CD4-positive, alpha-beta T cell treated with Interleukin-17A for 1 hour (primary cell): ENCODE data around the gene LMAN2L.

Experiments
- DNase-seq: peaks from one replicate; pipeline ENCODE4 v3.0.0-alpha.2; 2020

LMAN2L gene

DNA sequence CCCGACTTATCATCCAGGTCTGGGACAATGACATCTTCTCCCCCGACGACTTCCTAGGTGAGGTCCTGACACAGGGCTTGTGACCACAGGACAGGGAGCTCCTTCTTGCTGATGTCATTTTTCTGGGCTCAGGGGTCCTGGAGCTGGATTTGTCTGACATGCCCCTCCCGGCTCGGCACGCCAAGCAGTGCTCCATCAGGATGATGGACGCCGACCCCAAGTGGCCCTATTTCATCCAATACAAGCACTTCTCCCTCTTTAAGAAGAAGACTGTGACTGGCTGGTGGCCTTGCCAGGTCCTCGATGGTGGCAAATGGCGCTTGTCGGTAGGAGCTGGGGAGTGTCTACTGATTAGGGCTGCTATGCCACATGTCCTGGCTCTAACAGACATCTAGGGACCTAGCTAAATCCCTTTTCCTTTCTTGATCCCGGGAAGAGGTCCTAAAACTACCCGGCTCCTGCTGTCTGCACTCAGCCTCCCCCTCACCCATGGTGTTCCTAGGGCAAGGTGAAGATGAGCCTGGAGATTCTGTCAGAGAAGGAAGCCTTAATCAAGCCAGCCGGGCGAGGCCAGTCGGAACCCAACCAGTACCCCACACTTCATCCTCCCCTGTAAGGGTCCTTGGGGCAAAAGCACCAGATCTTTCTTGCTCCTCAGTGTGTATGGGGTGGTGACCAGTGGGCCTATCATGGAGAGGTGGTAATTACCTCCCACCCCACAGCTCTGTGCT is 36.7 kb downstream of the LMAN2L start:
- no peak for DNase-seq

DNA sequence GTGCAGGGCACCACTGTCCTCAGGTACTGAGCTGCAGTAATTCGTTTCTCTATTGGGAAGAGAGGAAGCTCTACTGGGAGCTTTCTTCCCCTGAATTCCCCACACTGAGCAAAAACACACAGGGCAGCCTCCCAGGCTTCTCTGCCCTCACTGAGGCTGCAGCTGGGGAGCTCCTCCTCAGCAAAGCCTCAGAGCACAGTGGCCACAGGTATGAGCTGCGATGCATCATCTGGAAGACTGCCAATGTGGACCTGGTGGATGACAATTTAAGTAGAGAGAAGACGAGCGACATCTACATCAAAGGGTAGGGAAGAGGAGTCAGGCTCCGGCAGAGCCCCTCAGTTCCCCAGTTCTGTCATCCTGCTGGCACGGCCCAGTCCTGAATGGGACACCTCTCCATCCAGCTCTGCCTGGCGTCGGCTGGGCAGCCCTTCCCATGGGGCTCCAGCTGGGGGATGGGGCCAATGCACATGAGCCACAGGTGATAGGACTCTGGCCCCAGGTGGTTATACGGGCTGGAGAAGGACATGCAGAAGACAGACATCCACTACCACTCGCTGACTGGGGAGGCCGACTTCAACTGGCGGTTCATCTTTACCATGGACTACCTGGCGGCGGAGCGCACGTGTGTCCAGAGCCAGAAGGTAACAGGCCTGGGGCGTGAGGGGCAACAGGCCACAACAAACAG is 37.6 kb downstream of the LMAN2L start:
- no peak for DNase-seq

DNA sequence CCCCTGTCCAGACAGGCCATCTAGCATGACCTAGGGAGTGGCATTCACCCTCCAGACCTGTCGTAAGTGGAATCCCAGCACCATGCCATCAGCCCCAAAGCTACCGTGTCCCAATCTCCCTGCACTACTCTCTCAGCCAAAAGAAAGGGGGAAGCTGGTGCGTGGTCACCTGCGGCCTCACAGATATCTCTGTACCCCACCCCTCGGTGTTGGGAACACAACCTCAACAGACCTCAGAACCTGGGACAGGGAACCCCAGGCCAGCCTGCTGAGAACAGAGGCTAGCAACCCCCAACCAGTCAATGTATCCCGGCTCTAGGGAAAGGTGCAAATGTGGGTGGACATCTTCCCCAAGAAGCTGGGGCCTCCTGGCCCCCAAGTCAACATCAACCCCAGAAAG is 38.2 kb downstream of the LMAN2L start:
- no peak for DNase-seq

DNA sequence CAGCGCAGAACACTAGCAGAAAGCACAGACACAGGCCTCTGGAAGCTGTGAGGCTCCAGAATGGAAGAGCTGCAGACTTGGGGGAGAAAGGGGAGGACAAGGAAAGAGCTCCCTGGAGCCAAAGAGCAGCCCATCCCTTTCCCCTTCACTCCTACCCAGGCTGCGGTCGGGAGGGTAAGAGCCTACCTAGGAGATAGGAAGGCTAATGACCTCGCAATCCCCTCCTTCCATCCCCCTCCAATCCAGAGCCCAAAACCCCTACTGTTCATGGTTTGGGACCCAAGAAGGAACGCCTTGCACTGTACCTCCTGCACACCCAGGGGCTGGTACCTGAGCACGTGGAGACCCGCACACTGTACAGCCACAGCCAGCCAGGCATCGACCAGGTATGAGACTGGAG is 39.8 kb downstream of the LMAN2L start:
- no peak for DNase-seq

DNA sequence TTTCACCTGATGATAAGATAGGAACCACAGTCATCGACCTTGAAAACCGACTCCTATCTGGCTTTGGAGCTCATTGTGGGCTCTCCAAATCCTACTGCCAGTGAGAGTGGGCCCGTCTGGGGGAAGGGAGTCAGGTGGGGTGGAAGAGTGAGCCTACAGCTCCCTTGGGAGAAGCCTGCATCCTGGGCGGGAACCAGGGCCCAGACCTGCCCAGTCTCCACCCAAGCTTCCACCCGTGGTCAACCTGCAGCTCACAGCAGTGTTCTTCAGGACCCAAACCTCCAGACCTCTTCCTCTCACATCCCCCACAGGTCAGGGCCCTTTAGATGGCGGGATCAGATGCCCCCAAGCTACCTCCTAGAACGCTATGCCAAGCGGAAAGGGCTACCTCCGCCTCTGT is 40.2 kb downstream of the LMAN2L start:
- no peak for DNase-seq

DNA sequence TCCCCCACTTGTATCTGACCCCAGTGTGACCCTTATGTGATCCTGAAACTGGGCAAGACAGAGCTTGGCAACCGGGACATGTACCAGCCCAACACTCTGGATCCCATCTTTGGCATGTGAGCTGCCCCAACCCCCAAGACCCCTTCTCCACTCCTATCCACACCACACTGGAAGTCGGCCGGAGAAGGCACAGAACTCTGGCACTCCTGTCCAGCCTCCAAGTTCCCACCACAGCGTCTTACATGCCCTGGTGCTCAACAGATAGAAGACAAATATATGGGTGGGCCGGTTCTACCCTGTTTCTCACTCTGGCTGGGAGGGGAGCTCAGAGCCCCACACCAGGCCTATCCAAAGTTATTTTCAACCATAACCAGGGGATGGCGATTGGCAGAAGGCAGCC is 40.8 kb downstream of the LMAN2L start:
- no peak for DNase-seq

DNA sequence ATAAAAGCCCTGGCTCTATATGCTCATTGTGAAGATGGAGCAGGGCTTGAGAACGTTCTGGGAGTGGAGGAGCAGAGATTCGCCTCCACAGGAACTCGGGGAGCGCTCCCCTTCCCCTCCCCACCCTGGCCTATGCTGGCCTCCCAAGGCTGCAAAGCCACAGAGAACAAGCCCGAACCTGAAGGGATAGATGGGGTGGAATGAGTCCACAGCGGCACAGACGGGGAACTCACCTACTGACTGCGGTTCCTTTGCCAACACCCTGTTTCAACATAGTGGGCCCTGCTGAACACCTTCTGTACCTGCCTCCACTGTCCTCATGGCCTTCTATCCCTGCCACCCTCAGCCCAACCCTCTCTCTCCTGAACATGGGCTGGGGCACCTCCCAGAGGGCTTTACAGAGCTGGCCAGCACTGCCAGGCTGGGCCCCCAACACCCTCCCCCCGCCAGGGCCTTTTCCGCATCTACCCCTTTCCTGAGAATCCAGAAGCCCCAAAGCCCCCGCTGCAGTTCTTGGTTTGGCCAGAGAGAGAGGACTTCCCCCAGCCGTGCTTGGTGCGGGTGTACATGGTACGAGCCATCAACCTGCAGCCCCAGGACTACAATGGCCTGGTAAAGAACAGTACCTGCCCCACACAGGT is 41.5 kb downstream of the LMAN2L start:
- no peak for DNase-seq

DNA sequence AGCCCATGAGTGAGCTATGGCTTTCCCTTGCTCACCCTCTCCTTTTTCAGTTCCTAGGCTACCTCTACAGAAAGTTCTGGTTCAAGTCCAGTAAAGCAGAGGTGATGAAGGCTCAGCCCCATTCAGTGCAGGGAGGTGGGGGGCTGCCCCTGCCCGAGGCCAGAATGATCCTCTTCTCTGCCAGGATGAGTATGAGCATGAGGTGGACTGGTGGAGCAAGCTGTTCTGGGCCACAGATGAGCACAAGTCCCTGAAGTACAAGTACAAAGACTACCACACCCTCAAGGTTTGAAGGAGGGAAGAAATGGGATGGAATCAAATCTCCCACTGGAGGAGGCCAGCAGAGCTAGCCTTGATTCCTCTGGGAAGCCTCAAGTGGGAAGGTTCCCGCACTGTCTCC is 42.4 kb downstream of the LMAN2L start:
- no peak for DNase-seq

DNA sequence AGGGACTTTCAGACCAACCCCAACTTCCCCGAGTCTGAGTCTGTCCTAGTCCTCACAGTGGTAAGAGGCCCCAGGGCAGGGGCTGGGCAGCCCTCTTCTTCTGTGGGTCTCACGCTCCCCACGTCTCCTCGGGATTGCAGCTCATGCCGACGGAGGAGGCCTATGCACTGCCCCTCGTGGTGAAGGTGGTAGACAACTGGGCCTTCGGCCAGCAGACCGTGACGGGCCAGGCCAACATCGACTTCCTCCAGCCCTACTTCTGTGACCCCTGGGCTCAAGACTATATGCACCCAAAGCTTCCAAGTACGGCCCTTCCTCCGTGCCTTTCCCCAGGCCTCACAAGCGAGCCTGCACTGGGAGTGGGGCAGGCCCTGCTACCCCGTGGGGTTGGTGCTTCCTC is 44.3 kb downstream of the LMAN2L start:
- DNase-seq, result no peak

DNA sequence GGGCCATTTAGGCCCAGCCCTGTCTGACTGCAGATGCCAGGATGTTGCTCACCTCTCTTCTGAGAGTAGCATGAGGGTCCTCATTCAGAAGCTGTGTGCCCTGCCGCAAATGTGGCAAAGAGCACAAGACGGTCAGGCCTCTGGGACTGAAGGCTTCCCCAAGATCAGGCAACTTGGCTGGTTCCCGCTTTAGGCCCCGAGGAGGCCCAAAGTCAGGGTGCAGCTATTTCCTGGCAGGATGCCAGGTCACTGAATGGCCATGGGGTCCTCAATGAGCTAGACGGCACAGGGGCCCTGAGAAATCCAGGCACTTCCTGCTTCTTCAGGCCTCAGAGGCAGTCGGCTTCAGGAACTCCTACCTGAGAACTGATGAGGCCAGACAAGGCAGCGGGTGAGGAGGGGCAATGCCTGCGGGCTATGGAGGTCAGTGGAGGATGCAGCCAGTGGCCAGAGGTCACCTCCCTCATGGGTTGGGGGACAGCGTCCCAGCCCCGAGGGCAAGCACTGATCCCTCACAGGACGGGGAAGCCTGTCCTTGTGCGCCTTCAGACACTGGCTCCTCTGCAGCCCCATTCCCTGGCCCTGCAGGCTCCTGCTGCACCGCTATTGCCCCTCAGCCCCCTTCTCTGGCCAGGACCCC is 44.9 kb downstream of the LMAN2L start:
- no peak for DNase-seq

DNA sequence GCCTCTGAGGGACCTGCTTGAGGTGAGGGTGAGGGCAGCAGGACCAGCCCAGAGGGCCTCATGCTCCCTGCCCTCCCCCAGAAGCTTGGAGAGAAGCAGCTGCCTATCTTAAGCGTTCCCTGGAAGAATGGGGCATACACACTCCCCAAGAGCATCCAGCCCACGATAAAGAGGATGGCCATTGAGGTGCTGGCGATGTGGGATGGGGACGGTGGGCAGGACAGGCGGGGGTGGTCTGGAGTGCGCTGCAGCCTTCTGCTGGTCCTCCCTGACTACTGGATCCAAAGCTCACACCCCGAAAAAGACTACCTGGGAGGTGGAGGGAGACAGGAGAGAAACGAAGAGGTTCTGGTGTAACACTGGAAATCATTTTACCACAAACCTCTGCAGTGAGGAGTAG is 45.6 kb downstream of the LMAN2L start:
- no peak for DNase-seq

DNA sequence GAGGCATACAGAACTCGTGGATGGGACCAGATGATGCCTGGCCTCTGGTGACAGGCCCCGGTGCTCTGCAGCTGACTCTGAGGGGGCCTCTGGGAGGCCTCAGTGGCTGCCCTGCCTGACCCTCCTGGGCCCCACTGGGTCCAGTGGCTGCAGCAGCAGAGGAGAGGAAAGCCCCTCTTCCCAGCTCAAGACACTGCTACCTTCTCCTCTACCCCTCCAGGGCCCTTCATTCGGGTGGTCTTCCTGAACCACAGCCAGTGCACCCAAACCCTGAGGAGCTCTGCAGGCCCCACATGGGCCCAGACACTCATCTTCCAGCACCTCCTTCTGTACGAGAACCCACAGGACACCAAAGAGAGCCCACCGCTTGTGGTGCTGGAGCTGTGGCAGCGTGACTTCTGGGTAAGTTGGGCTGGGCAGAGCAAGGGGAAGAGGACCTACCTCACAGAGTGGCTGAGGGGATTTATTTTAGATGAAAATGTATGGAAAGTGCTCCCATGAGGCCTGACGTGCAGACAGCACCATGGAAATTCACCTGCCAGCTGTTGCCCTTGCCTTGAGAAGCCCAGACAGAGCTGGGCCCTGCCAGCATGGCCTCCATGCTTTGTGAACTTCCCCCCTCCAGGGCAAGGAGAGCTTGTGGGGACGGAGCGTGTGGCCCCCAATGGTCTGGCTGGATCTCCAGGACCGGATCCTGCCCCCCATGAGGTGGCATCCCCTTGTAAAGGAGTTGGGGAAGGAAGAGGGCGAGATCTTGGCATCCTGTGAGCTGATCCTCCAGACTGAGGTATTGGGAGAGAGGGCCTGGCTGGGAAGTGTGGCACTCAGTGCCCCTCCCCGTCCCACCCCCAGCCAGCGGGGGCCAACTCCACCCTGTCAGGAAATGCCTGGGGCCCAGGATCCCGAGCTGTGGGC is 46.3 kb downstream of the LMAN2L start:
- no peak for DNase-seq

DNA sequence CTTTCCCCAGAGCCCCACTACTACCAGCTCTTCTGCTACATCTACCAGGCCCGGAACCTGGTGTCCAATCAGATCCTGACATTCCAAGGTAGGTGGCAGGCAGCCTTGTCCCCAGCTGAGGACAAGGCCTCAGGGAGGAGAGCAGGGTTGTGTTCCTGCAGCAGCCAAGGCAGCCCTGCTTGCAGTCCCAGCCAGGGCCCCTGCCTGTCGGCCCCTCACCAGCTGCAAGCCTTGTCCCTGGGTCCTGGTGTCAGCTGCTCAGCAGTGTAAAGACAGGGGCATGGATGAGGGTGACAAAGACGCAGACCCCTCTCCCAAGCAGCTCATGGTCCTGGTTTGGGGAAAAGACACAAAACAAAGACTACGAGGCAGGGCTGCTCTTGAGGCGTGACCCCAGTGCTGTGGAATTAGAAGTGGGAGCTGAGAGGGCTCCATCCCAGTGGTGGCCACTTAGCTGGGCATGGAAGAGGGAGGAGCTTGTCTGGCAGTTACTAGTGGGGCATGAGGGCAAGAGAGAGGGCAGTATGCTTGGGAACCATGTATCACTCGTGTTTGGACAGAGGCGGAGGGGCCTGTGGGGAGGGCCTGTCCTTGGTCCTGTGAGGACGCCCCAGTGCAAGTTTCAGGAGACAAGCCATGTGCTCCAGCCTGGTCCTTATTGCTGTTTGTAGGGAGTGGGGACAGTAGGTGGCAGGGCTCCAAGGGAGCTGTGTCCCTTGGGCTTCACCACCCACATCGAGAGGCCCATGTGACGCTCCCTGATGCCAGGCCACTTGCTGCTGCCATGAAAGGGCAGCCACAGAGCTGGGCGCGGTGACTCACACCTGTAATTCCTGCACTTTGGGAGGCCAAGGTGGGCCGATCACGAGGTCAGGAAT is 47.5 kb downstream of the LMAN2L start:
- no peak for DNase-seq

DNA sequence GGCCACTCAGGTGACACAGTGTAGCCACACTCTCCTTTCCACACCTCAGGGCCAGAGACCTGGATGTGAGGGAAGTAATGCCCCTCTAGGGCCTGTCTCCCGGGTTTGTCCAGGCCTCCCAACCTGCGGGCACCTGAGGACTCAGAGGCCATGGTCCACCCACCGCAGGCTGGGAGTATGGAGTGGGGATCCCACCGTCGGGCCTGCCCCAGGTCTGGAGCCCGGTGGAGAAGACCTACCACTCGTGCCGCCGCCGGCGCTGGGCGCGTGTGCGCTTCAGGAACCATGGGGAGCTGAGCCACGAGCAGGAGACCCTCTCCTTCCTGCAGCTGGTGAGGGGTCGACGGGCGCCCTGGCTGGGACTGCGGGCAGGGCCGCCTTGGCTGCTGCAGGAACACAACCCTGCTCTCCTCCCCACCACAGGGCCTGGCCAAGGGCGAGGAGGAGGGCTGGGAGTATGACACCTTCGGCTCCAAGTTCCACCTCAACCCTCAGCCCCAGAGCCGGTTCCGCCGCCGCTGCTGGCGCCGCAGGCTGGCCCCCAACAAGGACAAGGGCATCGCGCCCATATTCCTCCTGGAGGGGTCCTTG is 48.7 kb downstream of the LMAN2L start:
- no peak for DNase-seq

DNA sequence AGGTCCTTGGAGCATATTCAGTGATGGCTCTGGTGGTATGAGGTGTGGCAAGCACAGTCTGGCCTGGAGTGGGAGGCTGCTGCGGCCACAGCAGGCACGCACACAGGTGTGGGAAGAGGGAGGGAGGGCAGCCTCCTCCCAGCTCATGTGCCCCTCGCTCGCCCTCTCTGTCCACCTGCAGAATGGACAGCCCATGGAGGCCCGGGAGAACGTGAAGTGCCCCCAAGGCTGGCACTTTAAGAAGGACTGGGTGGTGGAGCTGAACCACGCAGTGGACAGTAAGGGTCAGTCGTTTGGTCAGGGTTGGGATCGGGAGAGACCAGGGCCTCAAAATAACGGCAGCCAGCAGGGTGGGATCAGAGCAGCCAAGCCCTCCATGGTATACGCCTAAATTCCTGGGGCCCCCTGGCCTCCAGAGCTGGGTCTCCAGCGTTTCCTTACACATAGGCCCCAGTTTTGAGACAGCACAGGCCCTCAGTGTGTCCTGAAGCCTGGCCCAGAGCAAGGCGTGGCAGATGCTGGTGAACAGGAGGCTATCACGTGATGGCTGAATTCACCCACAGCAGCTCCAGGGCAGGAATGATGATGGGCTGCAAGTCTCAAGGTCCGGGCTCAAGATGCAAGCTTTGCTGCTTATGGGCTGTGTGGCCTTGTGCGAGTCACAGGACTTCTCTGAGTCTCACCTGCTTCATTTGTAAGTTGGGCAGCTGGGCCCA is 49.4 kb downstream of the LMAN2L start:
- no peak for DNase-seq

DNA sequence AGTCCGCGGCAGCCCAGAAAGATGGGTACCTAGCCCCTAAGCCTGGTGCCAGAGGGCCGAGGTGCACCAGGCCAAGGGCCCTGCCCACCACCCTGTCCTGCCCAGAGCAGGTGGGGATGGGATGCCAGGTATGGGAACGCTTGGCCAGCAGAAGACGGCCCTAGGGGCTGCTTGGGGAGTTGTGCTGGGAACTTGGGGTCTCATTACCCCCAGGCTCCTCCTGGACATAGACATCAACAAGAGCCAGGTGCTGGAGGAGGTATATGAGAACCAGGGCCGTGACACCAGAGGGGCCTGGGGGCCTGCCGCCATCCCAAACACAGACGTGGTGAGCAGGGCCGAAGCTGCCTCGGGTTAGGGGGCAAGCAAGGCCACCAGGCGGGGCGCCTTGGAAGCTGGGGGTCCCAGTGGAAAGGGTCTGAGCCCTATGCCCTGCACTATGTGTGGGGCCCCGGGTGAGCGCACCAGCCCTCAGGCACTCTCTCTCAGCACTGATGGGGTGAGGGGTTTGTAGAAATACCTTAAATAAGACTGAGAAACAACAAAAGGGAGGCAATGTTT is 50.4 kb downstream of the LMAN2L start:
- DNase-seq, result no peak

DNA sequence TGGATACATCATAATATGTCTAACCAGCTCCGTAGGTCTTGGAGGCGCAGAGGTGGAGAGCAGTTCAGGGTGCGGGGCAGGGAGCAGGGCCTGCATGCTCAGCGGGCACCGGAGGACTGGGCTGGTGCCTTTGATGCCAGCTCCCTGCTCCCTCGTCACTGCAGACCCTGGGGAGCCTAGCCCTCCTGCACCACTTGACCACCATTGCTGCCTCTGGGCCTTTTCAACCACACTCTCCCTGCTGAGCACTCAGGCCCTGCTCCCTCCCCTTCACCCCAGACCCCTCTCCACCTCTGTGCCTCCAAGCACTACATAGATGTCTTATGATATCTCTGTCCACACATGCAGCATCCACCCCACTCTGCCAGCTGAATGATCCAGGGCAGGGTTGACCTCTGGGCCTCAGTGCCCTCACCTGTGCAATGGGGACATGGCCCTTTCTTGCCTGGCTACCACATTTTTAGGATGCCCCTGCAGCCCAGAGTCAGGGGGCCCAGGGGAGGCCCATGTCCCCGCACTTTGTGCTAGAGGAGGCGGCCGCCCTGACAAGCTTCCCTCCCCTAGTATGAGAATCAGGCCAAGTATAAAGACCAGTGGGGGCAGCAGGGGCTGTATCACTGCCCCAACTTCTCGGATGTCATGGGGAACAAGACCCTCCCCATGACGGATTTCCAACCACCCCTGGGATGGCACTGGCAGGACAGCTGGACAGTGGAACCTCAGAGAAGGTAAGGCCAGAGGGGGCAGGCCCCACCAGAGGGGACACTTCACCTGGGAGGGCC is 51.0 kb downstream of the LMAN2L start:
- no peak for DNase-seq

DNA sequence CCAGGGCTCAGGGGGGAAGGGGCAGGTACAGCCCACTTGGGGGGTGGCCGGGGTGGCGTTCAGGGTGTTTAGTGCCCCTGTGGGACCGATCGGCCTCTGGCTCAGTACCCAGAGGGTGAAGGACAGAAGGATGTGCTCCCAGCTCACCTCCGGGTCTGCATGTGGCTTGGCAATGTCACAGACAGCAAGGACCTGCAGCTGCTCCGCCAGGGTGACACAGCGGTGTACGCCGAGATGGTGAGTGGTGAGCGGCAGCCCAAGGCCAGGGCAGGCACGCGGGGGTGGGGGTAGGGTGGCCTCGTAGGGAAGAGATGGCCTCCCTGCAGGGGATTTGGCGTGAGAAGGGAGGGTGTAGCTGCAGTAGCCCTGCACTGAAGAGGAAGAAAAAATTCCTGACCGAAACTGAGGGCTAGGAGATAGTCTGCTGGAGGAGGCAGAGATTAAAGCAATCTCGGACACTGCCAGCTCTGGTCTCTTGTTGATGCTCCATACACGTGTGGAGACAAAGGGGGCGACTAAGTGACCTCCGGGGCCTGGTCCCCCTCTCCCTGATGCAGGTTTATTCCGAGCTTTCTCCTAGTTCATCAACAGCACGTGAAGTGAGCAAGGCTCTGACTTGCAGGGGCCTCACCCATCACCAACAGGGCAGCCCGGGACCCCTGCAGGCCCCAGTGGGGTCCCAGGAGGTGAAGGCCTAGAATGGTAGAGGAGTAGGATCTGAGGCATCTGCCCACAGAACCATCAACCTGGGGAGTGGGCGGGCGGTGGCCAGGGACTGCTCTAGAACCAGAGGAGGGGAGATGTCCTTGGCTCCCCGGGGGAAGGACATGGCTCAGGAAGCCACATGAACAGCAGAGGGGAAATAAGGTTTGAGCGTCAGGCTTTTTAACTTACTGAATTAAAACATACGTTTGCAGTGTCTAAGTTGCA is 51.9 kb downstream of the LMAN2L start:
- no peak for DNase-seq
